Measurements from ENCODE around the gene SRSF7. TPM values are rescaled to one million over a fixed set of nuclear protein-coding genes. Genes with fewer than 3 reads are reported as not detected.
"Not testable (repeated sequence)": the region's sequence is repeated elsewhere in the genome, so short reads cannot be mapped to it uniquely, and the experiment has no call there.

Gene SRSF7
- total RNA-seq, 1 experiment from 2014 or later: 275 TPM

- Mint-ChIP-seq H3K27ac (ENCODE audit: low read depth, unreplicated experiment) (no peak overlapping the region), H3K4me1 (ENCODE audit: insufficient read depth, unreplicated experiment) (no peaks in the 10 kb centered on the region), H3K36me3 (ENCODE audit: insufficient read depth, unreplicated experiment) (no peaks in the 10 kb centered on the region), H3K9me3 (ENCODE audit: unreplicated experiment) (peaks cover 6% of the 10 kb centered on the region), H3K27me3 (ENCODE audit: insufficient read depth, unreplicated experiment) (peaks cover 21% of the 10 kb centered on the region), H3K4me3 (ENCODE audit: unreplicated experiment) (no peak overlapping the region)
- TF ChIP-seq CTCF (IDR thresholded peaks at IDR 0.05; ENCODE audit: unreplicated experiment): no peak
- ChIA-PET POLR2A (no interaction called here), CTCF (interaction anchor here (0.5 to 1.3 kb wide), 3 partner anchors 11 to 221 kb away, joined by 3 to 7 read pairs (median 3); no protein-coding TSS in a partner anchor)
- BruUV-seq (replicated peaks): no TSS peak
- intact Hi-C loops (cut with micrococcal nuclease): no loop called here
- no peak for DNase-seq (ENCODE audit: unreplicated experiment)
Measured at GRCh38 chr2:38706846-38707345, 44.3 kb downstream of the SRSF7 start.

- POLR2A ChIA-PET: interaction anchor here (1.2 kb wide), 1 partner anchor 99 kb away, joined by 6 read pairs; no protein-coding TSS in a partner anchor
Measured at GRCh38 chr2:38704664-38705063, 46.5 kb downstream of the SRSF7 start.

DNA sequence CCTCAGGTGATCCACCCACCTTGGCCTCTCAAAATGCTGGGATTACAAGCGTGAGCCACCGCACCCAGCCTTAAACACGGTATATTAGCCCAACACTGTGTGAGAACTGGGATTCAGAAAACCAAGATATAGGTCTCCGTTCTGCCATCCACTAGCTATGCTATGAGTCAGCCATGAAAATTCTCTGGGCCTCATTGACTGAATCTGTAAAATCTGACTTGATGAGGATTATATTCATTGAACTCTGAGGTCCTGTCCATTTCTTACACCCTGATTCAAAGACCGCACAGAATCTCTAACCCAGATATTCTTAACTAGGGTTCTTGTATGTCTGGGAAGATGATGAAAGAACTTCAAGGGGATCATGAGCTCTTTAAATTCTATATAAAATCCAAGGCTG, 47.8 kb downstream of the SRSF7 start:
- H3K27ac Mint-ChIP-seq (ENCODE audit: low read depth, unreplicated experiment); H3K4me3 Mint-ChIP-seq (ENCODE audit: unreplicated experiment); intact Hi-C loops (cut with micrococcal nuclease); H3K36me3 Mint-ChIP-seq (ENCODE audit: insufficient read depth, unreplicated experiment); H3K4me1 Mint-ChIP-seq (ENCODE audit: insufficient read depth, unreplicated experiment); H3K9me3 Mint-ChIP-seq (ENCODE audit: unreplicated experiment); DNase-seq (ENCODE audit: unreplicated experiment); BruUV-seq (replicated peaks): not testable (repeated sequence)
- ChIA-PET POLR2A (interaction anchor here (0.8 kb wide), 1 partner anchor 13 kb away, joined by 3 read pairs; no protein-coding TSS in a partner anchor), CTCF (interaction anchor here (1.0 to 1.1 kb wide), 2 partner anchors 15 to 22 kb away, joined by 3 to 4 read pairs; no protein-coding TSS in a partner anchor)
- H3K27me3 Mint-ChIP-seq (ENCODE audit: insufficient read depth, unreplicated experiment): peaks cover 11% of the 10 kb centered on the region

More at GRCh38 chr2:38704664-38705063, 46.5 kb downstream of the SRSF7 start:
- no TSS peak for BruUV-seq (replicated peaks)
- no peaks in the 10 kb centered on the region for H3K4me1 Mint-ChIP-seq (ENCODE audit: insufficient read depth, unreplicated experiment)
- H3K36me3 Mint-ChIP-seq (ENCODE audit: insufficient read depth, unreplicated experiment): no peaks in the 10 kb centered on the region
- intact Hi-C loops (cut with micrococcal nuclease): no loop called here
- no peak for TF ChIP-seq CTCF (IDR thresholded peaks at IDR 0.05; ENCODE audit: unreplicated experiment)
- CTCF ChIA-PET: interaction anchor here (0.6 to 1.1 kb wide), 6 partner anchors 12 to 1250 kb away, joined by 3 to 5 read pairs (median 3); no protein-coding TSS in a partner anchor
- H3K27ac Mint-ChIP-seq (ENCODE audit: low read depth, unreplicated experiment): no peak overlapping the region
- H3K9me3 Mint-ChIP-seq (ENCODE audit: unreplicated experiment): no peaks in the 10 kb centered on the region
- no peak for DNase-seq (ENCODE audit: unreplicated experiment)
- no peak overlapping the region for H3K4me3 Mint-ChIP-seq (ENCODE audit: unreplicated experiment)
- H3K27me3 Mint-ChIP-seq (ENCODE audit: insufficient read depth, unreplicated experiment): peaks cover 21% of the 10 kb centered on the region

DNA sequence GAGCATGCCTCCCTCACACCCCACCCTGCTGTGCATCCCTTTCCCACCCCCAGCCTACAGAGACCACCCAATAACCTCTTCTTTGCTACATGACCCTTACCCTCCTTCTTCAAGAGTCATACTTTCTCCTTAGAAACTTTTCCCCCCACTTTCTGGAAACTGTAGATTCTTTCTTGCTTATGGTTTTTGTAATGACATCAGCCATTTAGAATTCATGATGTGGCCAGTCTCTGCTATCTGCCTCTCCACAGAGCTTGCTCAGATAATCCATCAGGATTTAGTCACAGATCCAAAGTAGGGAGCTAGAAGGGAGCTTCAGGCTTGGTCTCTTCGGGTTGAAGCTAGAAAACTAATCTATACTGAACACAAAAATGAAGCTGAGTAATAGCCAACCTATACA, 48.7 kb downstream of the SRSF7 start:
- H3K36me3 Mint-ChIP-seq (ENCODE audit: insufficient read depth, unreplicated experiment): no peaks in the 10 kb centered on the region
- no peak for DNase-seq (ENCODE audit: unreplicated experiment)
- H3K27ac Mint-ChIP-seq (ENCODE audit: low read depth, unreplicated experiment): no peak overlapping the region
- ChIA-PET CTCF (interaction anchor here (0.6 to 1.1 kb wide), 2 partner anchors 15 to 72 kb away, joined by 3 to 5 read pairs; no protein-coding TSS in a partner anchor), POLR2A (interaction anchor here (0.7 to 0.8 kb wide), 2 partner anchors 9 to 12 kb away, joined by 3 read pairs; no protein-coding TSS in a partner anchor)
- intact Hi-C loops (cut with micrococcal nuclease): no loop called here
- H3K4me3 Mint-ChIP-seq (ENCODE audit: unreplicated experiment): no peak overlapping the region
- TF ChIP-seq CTCF (IDR thresholded peaks at IDR 0.05; ENCODE audit: unreplicated experiment): no peak
- no peaks in the 10 kb centered on the region for H3K4me1 Mint-ChIP-seq (ENCODE audit: insufficient read depth, unreplicated experiment)
- peaks cover 11% of the 10 kb centered on the region for H3K27me3 Mint-ChIP-seq (ENCODE audit: insufficient read depth, unreplicated experiment)
- no peaks in the 10 kb centered on the region for H3K9me3 Mint-ChIP-seq (ENCODE audit: unreplicated experiment)
- no TSS peak for BruUV-seq (replicated peaks)
